NCI-H187 treated with DMSO at 0.1 percent for 48 hours (cell line): ENCODE data around the gene AKAP13.

Experiments
- DNase-seq: peaks from one replicate; lab custom pipeline; 2025; lab: John Stamatoyannopoulos, UW

Gene AKAP13

DNA sequence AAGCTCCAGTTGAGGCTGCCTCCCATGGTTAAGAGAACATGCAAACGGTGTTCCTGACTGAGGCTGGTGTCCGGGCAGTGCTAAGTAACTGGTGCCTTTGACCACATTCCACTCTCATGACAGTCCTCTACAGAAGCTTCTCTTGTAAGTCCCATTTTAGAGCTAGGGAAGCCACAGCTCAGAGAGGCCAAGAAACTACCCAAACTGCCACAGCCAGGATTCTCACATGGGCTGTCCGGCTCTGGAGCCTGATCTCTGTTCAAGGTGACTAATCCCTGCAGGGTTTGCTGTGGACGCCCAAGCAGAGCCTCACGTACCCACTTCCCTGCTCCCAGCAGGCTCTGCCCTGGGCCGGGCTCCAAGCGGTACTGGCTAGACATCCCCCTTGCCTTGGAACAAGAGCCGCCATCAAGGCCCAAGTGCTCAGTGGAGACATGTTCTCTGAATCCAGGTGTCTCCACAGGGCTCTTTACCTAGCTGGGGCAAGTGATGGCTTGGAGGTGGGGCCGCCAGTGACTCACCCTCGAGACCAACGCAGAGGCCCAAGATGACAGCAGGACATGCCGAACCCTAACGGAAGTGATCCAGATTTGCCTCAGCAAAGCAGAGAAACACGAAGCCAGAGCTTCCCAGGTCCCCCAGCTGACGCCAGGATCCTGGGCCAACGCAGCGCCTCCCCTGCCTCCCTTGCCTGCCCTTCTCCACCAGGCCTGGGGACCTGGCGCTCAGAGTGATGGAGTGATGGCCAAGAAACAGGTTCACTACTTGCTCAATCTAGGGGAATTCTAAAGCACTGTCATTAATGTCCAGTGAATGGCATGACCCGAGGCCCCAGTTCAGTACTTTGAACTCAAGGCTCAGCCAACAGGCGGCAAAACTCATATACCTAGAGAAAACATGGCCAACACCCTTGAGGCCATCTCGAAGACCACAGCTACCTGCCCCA lies 390.0 kb downstream of the AKAP13 start:
- DNase-seq, result no peak

DNA sequence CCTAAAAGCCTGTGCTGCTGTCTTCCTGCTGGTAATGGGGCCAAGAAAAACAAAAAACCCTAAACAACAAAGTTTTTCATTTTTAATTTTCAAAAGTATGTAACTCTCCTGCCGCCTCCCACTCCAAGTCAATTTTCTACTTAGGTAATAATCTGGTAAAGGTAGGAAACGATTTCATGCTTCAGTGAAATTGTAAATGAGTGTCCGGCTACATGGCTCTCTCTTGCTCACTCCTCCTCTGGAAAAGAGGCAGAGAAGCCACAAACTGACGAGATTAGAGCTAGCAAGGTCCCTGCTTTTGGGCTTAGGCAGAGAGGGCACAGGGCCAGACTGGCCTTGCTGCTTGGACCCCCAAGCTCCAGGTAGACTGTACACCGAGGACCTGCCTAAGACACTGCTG lies 390.9 kb downstream of the AKAP13 start:
- DNase-seq, result no peak

DNA sequence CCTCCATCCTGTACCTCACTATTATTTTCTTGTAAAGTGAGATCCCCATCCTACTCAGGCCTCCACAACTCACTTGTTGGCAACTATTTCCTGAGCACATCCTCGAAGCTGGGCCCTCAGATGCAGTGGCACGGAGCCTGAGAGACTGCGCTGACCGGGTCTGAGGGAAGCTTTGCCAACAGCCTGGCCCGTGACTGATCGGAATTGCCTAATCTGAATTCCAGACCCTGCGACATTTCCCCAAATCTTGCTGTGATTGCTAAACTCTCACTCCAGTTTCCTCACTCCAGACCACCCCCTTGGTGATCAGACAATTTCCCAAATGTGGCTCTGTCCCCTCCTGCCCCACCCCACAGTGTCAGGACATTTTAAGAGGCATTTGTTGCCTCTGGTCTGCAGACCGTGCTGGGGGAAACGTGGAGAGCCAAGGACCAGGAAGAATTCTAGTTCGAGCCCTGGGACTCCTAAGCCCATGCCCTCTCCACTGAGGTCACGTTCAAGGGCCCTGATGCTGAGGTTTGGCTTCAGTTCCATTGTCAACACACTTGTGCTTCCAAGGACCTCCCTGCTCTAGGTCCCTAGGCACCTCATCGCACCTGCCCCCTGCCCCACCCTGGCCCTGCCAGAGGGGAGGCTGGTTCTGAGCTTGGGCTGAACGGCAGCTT lies 391.5 kb downstream of the AKAP13 start:
- DNase-seq, result no peak

DNA sequence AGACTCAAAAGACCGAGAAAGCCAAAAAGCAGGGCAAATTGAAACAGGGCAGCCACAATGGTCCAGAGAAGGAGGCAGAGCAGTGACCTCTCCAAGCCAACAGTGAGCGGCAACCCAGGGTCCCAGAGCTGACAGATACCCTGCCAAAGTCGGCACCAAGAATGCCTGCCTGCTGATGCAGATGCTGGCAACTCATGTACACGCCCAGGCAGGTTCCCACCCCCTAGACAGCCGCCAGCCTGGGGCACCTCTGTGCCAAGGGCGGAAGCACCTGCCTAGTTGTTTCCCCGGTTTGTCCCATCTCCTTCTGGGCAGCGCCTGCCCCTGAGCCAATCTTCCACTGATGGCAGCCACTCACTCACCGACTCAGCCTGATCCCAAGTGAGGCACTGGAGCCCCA lies 392.3 kb downstream of the AKAP13 start:
- DNase-seq, result no peak

DNA sequence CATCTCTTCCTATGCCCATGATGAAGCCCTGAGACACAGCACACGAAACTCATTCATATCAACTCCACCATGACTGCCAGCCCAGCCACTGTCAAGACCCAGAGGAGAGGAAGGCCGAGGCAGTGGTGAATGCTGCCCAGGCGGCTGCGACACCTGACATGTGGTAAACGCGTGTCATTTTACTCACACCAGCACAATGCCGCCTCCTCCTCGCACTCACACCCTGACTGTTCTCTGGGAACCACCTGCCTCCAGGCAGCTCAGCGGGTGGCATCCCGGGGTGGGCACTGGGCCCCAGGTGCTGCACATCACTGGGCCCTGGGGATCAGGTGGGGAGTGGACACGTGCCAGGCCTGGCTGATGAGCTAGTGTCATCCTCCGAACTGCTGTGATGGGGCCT lies 392.8 kb downstream of the AKAP13 start:
- DNase-seq, result no peak

DNA sequence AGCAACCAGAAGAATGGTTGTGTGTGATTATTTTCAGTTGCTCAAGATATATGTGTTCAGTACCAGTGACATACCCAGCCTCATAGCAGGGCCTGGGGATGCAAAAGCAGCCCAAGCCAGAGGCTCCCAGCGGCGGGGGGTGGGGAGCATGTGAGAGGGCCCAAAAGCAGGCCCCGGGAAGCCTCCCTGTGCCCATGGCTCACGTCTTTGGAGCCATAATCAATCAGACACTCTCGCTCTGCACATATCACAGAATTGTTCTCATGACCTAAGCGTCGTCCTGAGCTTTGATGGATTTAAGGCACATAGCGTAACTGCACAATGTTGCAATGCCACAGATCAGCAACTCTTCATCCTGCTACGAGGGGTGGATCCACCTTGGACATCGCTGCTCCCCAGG lies 393.6 kb downstream of the AKAP13 start:
- DNase-seq, result no peak

DNA sequence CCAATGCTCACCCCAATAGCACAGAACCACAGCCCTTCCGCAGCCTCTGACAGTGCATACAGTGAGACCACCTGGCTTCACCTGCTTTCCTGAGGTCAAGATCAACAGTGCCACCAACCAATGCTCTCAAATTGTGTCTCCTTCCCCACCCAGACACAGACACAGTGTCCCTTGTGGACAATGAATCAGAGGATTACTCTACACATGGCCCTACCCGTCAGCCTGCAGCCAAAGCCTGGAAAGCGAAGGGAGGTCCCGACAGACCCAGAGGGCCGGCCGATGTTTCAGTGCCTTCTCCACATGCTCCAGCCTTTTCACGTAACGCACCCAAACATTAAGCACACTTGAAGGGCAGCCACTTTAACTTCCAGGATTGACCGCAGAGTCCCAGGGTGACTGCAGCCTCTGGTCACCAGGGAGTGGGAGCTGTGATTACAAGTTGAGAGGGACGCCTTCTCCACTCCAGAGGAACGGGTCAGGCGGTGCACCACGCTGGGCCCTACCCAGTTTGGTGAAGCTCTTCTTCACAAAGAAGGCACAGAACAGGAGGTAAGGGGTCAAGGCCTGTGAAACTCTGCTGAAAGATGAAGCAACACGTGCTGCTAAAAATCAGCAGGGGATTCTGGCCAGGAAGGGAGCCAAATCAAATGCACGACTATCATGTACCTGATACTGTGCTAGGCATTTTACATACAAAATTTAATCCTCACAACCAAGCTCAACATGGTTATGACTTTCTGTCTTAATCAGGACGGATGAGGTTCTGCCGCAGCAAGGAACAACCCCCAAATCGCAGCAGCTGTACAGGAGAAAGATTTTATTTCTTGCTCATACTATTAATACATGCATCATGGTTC lies 397.1 kb downstream of the AKAP13 start:
- DNase-seq, result no peak

DNA sequence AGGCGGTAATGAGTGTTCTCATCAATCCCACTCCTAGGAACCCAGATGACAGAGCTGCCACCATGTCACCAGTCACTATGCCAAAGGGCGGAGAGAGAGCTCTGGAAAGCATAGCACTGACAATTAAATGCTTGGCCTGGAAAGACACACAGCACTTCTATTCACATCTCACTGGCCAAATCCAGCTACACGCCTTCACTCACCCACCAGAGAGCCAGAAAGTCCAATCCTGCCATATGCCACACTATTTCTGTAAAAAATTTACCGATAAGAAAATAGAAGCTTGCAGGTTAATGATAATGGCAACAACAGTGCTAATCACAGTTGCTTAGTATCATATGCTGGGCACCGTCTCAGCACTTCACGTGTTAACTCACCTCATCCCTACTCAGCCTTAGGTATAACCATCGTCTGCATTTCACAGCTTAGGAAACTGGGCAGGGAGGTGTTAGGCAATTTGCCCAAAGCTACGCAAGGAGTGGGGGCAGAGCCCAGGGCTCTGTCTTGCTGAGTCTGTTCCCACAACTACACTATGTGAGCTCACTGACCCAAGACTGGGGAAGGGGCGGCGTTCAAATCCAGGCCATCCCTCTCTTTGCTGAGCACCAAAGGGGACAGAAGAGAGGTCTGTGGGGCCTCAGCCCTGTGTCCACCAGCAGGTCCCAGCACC lies 397.8 kb downstream of the AKAP13 start:
- no peak for DNase-seq

DNA sequence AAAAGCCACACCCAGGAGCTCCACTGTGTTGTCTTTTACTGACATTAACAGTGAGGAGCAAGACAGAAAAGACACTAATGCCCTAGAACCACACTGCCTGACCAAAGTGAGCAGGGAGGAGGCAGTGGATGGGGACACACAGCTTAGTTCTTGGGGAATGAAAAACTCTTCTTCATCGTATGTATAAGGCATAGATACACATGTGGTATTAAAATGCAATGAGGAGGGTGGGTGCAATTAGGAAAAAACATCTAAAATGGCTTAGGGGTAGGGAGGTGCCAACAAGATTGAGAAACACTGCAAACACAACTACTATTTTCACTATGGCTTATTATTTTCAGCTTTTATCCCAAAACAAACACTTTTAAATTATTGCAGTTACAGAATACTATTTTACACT lies 398.8 kb downstream of the AKAP13 start:
- no peak for DNase-seq

DNA sequence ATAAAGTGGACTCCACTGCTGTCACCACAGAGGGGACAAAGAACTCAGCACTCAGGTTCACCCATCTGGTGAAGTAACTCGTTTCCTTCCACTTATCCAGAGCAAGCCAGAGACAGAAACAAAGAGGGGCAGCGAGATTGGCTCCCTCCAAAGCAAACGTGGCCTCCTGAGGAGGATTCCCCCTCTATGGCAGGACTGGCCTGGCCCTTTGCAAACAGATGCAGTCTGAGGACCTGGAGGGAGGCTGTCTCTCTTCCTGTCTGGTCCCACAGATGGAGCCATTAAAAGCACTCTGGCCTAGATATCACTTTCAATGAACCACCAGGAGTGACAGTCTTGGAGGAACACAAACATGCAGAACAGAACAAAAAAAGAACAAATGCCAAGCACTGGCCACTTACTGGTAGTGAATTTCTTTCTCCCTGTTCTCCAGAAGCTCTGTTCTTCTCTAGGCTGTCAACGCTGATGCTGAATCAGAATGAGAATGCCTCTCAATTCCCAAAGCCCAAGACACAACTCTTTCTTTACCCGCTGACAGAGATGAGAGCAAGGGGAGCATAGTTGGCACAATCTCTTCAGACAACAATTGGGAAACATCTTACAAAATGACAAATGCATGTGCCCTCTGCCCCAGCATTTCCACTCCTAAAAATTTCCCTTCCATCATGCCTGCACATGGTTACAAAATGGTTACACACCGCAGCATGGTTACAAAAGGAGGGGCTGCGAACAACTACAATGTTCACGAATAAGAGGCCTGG lies 400.0 kb downstream of the AKAP13 start:
- DNase-seq, result no peak

DNA sequence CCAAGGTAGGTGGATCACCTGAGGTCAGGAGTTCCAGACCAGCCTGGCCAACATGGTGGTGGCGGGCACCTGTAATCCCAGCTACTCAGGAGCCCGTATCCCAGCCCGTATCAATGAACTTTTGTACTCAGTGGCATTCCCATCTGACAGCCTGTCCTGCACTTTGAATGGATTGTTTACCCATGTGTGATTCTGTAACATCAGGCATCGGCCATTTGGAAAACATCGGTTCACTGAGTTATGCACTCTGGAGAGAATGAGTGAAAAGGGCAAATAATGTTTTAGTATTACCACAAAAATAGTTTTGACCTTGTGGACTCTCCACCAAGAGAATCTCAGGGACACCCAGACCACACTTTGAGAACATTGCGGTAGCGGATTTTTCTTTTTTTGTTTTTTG lies 400.7 kb downstream of the AKAP13 start:
- DNase-seq, result no peak

DNA sequence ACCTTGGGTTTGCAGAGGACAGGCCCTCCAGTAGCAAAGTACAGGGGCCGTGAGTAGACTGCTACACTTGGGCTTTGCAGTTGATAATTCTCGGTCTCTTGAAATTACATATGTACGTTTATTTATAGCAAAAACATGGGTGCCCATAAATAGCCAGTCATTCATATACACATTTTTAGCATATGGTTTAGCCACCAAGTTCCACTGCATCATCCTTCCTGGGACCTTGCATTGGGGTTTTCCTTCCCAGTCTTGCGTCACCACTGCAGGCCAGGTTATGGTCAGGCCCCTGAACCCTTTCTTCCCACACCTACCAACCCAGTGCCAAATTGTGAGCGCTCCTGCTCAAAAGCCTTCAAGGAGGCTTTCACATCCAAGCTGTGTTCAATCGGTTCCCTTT lies 401.7 kb downstream of the AKAP13 start:
- DNase-seq, result no peak

DNA sequence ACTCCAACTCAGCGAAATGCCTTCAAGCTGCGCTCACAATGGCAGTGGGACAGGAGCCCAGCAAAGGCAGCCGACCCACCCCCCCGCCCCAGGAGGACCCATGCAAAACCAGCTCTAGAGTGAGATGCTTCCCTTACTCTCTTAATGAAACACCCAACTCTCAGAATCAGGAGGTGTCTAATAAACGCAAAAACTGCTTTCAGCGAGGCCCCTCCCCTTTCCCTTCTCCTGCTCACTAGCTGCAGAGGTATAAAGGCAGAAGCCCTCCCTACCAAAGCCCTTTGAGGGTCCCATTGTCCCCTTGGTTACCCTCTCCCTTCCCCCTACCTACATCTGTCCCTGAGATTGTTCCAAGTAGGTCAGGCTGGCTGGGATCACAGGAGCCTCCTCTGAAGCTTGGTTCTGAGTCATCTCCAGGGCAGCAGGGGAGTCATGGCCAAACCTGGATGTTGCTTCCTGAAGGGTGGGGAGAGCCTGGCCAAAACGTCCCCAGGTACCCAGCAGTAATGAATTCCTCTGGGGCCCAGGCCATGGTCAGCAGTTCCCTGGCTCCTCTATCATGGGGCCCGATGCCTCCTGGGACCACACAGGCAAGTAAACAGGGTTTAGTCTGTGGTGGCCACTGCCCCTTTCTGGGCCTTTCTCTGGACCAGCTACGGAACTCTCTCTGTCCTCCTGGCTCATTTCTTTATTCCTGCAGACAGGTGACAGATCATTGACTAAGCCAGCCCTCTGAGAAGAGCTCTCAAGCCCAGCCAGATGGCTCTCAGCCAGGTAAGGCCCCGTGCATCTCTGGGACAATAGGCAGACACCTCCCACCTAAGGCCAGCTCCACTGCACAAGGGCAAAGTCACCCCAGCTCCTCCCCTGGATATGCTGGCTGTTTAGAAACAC lies 405.7 kb downstream of the AKAP13 start:
- peak; percentile 54 for DNase-seq

DNA sequence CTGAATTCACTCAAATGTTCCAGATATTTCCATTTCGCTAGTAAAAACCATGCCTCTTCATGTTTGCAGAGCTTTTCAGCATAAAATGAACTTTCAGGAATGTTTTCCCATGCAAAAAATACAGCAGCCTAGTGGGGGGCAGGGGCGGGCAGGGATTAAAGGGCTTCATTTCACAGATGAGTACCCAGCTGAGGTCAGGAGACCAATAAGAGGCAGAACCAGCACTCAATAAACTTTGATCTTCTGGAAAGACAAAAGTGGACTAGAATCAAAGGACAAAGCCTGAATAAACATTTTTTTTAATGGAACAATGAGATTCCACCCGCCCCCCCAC lies 406.3 kb downstream of the AKAP13 start:
- no peak for DNase-seq

DNA sequence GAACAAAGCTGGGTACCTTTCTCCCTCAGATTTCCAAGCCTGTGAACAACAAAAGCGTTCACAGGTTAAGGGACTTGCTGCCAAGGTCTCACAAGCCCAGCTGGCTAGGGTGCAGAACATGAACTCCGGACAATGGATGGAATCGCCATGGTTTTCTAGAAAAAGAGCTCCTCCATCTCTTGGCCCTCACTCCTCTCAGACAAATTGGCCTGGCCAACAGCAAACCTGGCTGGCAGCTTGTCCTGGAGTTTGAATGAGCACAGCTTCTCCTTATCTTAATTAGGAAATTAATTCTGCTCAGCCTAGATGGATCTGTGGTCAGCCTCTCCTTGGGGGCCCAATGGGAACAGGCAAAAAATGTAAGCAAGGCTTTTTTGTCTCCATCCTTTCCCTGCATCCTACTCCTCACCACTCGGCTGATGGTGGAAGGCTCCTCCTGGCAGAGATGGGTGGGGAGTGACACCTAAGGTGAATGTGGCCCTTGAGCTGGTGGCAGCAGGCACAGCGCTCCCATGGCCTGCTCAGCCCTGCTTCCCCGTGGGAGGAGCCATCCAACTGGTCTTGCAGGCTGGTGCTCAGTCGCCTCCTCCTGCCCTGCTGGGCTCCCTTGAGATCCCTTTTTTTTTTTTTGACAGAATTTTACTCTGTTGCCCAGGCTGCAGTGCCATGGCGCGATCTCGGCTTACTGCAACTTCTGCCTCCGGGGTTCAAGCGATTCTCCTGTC lies 408.5 kb downstream of the AKAP13 start:
- no peak for DNase-seq

DNA sequence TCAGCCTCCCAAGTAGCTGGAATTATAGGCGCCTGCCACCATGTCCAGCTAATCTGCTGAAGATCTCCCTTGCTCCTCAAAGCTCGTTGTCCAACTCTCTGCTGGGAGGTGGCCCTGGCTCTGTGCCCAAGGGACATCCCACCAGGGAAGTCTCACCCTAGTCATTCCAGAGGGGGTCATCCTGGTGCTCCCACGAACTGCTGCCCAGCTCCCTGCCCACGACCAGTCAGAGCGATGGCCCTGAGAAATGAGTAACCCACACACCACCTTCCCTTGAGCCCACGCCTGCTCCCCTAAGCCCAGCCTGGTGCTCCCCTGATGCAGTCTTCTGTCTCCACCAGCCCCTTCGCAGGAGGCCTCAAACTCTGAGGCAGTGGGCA lies 409.1 kb downstream of the AKAP13 start:
- no peak for DNase-seq

DNA sequence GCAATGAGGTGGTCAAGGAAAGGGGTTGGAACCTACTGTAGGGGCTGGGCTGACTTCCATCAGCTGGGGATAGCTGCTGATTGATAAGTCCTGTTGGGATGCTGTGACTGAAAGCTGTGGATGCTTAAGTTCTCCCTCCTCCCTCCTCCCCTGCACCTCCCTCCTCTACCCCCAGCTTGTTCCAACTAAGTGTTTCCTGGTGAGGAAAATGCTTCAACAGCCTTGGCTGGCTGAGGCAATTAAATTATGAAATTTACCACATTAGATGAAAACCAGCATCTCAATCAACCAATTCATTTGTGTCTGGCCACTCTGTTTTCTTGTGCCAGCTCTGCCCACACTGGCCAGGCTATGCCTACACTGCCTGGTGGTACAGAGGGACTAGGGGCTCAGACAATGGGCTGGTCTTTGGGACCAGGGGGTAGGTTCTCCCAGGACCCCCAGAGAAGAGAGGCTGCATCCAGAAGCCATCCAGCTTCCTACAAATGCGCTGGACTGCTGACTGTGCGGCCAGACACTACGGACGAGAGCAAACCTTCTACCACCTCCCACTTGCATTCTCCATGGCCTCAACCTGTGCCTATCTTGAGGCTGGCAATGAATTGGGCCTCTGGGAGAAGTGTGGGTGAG lies 411.8 kb downstream of the AKAP13 start:
- no peak for DNase-seq

DNA sequence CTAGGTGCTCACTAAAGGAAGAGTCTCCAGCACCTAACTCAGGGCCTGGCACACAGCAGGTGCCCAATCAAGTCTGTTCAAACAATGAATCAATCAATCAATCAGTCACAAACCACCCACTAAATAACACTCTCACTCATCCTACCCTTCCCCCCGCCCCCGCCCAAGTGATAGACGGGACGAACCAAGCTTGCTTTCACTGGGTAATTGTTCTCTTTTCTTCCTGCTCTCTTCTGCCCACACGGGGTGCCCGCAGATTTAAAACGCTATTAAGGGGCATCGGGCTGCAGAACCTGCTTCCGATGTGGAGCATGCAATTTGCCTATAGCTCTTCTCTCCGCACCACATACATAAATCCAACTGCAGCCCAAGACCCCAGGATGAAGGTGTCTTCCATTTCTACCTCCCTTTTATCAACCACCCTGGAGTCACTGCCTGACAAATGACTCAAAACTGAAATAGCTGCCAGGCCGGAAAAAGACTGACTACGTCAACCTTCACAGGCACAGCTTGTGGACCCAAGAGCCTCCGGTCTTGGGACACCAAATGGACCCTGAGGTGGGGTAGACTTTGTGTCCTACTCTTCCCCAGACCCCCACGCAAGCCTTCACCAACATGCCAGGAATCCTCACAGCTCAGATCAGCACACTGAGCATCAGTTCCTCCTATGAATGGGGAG lies 412.6 kb downstream of the AKAP13 start:
- DNase-seq, result no peak
